NCI-H69 (cell line): ENCODE data around the gene RBMS1.

ENCODE experiments used
- DNase-seq: peaks from one replicate; lab custom pipeline; 2025; lab: John Stamatoyannopoulos, UW

RBMS1 gene

DNA sequence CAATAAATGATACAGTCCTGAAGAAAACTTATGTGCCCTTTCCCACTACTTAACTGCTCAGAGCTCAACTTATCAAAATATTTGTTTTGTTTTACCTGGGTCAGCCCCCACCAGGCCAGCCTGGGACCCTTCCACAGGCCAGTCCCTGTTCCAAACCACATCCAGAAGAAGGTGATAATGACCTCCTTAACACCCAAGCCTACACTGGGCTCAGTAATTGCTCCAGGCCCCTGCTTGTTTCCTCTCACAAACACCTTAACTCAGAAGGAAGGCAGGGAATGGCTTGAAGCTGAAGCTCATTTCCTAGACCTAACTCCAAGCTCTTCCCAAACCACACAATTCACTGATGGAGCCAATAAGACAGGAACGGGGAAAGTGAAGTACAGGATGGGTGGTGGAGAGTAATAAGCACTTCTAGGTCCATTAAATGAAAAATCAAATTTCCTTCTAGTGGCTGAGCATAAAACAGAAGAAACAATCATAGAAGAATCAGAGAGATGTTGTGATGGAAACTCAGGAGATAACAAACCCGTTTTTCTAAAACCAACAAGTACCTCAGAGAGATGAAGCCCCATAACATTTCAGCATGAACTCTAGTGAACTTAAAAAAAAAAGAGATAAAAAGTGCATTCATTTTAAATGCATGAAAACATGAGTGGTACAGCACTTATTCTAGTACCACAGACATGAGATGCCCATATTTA is 160.1 kb downstream of the RBMS1 start:
- DNase-seq: no peak

- DNase-seq: no peak
These were observed 161.3 kb downstream of the RBMS1 start for GRCh38 chr2:160332318-160332717.

DNA sequence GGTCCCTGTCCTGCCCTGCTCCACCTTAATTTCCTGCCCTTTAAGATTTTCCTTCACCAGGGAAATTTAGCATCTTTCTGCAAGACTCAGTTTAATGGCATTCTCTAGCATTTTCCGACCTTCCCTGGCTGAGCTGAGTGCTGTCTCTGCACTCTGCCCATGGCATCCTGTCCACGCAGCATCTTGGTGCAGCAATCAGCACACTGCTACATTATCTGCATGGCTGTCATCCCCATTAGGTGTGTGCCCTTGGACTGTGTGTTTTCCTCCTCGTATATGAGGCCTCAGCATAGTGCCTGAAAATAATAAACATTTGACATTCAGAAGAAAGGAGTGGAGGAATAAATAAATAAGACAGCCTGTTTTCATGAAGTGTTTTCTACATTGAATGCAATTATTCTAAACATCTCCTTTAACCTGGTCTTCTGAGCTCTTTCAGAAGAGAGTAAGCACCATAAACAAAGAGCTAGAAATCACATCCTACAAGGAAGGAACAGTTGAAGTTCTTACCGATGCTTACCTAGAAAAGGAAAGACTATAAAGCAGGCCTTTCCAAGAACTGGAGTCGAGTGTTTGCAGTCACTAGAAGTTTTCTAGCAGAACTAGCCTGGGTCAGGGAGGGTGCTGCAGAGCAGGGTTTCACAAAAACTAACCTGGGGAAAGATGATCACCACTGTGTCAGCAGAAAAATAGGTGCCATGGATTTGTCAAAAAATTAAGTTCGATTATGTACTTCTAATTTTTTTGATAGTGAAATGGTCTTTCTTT is 162.2 kb downstream of the RBMS1 start:
- no peak for DNase-seq

DNA sequence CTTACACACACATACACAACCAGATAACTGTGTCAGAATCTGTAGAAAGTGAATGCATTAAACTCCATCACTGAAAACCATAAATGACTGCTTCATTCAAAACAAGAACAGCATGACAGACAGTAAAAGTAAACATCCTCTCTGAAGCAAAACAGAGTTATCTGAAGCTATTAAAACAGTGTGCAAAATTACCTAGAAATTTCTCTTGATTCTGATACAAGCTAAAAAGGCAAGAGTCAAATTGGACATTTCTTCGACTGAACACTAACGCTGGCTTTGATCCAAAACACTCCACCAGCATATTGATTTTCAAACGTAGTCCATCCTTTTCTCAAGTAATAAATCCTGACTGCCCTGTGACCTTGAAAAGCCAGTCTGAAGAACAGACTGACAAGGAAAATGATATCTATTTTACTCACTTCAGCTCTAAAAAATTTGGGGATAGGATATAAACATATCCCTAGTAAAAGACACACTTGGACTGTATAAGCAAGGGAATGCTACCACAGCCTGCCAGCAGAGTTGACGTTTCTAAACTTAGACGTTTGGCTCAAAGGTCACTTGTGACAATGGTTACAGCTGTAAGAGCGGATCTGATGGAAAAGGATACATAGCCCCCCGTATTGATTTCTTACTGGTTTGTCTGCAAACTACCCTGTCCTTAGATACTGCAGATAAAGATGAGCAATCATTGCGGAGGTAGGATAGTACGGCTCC is 164.6 kb downstream of the RBMS1 start:
- no peak for DNase-seq

DNA sequence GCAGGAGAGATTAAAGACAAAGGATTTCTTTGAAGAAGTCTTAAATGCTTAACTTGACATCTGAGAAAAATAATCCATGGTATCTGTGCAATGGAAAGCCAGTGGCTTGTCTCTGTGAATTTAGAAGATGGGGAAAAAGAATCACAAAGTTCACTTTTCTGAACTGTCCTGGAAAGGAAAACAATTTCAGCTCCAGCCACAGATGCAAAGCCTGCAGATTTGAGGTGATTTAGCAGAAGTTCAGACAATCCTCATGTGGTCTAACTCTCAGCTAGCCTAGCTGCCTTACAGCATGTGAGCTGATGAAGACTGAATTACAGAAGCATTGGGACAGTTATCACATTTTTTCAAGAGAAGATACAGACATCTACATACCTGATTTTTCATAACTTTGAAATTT is 166.8 kb downstream of the RBMS1 start:
- DNase-seq: no peak

DNA sequence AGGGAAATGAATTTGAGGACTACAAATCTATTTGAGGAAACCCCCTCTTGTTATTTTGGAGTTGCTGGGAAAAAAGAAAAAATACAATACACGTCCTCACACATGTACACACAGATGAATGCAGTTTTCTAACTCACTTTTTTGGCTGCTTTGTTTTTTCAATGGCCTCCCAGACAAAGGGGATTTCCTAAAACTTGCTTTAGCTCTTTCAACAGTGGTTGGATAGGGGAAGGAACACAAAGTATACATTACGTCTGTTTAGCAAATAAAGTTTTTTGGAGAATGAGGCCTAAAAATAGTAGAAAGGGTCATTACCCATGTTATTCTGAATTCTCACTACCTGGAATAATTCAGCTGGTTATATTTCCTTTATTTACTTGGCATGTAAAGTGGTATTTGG is 168.2 kb downstream of the RBMS1 start:
- DNase-seq: no peak

GRCh38 chr2:160324917-160325316 is 168.7 kb downstream of the RBMS1 start:
- no peak for DNase-seq

GRCh38 chr2:160324161-160324800 is 169.3 kb downstream of the RBMS1 start:
- peak; percentile 17 for DNase-seq

- no peak for DNase-seq
These were observed 171.3 kb downstream of the RBMS1 start for GRCh38 chr2:160322320-160322719.

GRCh38 chr2:160321006-160321405 is 172.6 kb downstream of the RBMS1 start:
- DNase-seq: no peak

DNA sequence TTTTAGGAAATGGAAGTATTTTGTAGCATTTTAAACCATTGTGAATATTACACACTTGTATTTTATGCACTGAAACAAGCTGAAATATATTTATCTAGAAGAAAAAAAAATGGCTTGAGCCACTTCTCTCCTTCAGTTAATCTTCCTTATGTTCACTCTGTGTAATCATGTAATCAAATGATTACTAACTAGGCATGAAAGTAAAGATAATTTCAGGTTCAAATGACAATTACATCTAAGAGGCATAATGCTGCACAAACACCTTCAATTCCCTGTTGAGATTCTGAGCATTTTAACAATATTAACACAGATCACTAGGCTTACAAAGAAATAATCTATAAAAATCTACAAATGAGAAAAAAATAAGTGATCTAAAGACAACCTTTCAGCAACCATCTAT is 173.9 kb downstream of the RBMS1 start:
- DNase-seq: no peak

GRCh38 chr2:160318218-160318617 is 175.4 kb downstream of the RBMS1 start:
- DNase-seq: no peak

DNA sequence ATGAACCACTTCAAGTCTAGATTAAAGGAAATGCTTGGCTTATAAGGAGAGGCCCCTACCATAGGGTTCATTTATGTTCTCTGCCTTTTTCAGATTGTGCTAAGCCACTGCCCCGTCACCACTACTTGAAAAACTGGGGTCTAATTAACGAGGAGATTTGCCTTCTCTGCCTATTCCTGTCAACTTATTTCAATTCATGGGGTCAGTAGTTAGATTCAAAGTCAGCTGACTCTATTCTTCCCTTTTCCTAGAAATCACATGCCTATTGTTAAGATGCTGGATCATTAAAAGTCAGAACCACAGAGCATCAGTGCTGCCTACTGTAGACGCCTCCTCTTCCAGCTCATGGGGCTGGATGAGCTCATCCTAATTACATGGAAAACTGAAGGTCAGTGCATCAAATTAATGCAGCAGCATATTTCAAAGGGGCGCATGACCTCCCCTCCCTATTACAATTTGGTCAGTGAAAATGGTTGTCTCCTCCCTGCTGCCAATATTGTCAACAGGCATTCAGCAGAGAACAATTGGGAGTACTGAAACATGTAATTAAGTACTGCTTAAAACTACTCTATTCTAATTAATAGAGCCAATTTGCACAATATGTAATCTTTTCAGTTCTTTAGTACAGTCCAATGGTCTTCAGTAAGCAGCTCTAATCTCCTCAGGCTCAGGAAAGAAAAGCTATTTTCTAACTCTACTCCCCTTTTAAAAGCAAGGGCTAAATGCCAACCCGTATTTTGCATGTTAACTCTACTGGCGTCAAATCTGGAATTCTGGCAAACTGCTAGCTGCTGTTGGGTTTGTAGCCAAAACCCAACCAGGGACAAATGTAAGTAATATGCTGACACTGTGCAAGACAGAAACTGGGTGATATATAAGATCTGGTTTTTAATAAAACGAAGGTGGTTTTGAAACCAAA is 176.2 kb downstream of the RBMS1 start:
- DNase-seq: peak; percentile 70

DNA sequence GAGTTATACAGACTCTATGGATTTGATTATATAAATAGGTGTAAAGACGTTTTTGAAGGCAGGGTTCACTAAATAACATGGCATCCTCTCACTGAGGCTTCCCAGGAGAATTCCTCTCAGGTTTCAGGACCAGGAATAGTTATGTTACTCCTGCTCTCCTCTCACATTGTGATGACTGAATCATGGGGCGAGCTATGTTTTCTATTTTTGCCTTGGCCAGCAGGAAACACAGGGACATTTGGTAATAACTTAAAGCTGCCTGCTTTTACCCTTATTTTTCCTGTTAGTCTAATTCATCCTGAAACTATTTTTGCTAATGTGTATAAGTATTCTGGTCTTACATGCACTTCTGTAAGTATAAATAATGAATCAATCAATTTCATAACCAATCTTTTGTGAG is 178.3 kb downstream of the RBMS1 start:
- no peak for DNase-seq

- no peak for DNase-seq
These were observed 183.3 kb downstream of the RBMS1 start for GRCh38 chr2:160310118-160310828.

DNA sequence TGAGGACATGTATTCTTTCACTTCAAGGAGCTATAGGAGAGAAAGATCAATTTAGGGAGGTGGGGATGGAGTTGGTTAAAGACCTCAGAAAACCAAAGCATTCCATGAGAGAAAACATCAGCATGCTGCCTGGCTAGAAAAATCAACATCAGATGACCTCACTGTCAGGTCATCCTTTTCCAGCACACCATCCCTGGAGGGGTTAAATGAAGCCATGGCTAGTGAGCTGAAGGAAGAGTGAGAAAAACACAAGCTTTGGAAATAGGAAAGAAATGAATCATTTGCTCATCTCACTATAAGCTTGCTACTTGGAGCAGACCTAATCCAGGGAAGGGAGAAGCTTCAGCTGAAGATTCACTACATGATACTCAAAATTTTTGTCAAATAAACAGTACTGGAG is 184.0 kb downstream of the RBMS1 start:
- no peak for DNase-seq

DNA sequence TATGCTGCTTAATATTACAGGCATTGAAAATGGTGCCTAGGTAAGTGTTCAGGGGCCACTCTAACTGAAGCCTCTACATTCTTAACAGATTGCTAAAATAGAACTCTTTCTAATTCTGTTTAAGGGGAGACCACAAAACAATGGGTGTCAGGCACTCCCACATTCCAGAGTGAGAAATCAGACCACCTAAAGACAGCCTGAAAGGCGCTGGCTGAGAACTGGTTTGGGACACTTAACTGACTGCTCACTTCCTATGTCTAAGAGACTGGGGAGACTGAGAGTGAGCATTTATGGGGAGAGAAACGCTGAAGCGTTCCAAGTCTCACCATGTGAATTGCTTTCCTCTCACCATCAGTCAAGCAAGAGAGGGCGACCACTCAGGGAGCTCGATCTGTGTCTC is 184.7 kb downstream of the RBMS1 start:
- no peak for DNase-seq

DNA sequence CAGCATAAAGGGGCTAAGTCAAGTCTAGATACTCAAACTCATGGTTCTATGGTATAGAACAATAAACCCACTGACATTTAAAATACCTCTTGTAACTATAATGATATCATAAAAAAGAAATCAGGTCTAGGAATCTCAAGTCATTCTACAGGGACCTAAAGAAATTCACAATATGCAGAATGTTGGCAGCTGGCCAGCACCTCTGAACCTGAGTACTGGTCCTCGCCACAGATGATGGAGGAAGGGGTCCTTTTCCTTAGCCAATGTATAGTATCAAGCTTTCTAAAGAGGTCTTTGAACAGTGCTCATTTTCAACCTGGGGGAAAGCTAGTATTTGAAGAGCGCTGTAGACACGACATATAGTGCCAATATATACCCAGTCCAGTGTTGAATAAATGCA is 185.1 kb downstream of the RBMS1 start:
- no peak for DNase-seq

DNA sequence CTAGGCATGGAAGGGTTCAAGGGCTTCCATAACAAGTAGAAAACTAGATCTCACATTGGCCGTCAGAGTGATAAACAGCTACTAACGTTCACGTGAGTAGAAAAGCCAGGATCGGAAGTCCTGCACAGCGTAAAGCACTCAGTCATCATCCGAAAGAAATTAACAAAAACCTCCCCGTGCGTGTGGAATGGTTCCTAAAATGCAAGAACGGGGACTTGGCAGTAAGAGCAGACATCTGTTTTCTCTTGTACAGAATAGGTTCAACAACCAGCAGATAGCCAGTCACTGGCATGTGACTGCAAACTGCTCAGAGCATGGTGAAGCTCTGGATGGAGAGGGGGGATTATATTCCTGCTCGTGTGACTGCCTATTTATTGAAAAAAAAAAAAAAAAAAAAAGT is 186.6 kb downstream of the RBMS1 start:
- DNase-seq: no peak

DNA sequence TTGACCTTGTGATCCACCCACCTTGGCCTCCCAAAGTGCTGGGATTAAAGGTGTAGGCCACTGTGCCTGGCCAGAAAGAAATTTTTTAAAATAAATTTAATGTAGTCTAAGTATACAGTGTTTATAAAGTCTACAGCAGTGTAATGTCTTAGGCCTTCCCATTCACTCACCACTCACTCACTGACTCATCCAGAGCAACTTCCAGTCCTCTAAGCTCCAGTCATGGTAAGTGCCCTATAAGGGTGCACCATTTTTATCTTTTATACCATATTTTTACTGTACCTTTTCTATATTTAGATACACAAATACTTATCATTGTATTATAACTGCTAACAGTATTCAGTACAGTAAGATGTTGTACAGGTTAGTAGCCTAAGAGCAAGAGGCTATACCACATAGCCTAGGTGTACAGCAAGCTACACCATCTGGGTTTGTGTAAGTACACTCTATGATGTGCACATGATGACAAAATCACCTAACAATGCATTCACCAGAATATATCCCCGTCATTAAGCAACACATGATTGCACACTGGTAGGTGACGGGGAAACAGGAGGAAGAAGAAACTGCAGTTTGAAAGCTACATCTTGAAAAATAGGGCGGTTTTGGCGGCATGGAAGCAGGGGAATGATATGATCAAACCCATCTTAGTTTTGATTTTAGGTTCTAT is 188.4 kb downstream of the RBMS1 start:
- no peak for DNase-seq
